Choroid plexus epithelial cell (primary cell): ENCODE results near the gene IFITM10.
"Not testable (repeated sequence)": the region's sequence is repeated elsewhere in the genome, so short reads cannot be mapped to it uniquely, and the experiment has no call there.

Experiments
- DNase-seq: peaks from one replicate; pipeline ENCODE4 v3.0.0-alpha.2; 2010; ENCODE audit warnings: low read depth
- H3K4me3 ChIP-seq: 2 replicates; pipeline ENCODE4 v1.5.1; 2011; ENCODE audit warnings: low read depth, mild to moderate bottlenecking, control low read depth, low read length, moderate library complexity
- TF ChIP-seq, protein P1 (sequence below): conservative IDR thresholded peaks from 2 replicates; pipeline ENCODE4 v1.5.1; 2011; ENCODE audit warnings: low read depth, mild to moderate bottlenecking, control low read depth, inconsistent platforms, low read length, moderate library complexity

The IFITM10 gene

DNA sequence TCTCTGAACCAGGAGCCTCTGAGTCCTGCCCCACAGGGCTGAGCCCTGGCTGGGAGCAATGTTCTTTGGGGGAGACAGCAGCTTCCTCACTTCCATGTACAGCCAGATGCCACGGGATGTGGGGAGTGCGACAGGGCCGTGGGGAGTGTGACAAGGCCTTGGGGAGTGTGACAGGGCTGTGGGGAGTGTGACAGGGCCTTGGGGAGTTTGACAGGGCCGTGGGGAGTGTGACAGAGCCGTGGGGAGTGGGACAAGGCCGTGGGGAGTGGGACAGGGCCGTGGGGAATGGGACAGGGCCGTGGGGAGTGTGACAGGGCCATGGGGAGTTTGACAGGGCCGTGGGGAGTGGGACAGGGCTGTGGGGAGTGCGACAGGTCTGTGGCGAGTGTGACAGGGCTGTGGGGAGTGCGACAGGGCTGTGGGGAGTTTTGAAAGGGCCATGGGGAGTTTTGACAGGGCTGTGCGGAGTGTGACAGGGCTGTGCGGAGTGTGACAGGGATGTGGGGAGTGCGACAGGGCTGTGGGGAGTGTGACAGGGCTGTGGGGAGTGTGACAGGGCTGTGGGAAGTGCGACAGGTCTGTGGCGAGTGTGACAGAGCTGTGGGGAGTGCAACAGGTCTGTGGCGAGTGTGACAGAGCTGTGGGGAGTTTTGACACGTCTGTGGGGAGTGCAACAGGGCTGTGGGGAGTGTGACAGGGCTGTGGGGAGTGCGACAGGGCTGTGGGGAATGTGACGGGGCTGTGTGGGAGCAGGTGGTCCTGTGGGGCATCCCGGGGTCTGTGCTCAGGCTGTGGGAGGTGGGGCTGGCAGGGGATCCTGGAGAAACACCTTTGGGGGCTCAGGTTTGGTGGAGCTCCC lies 60.0 kb downstream of the IFITM10 start:
- DNase-seq, result no peak
- TF ChIP-seq, protein P1, sequence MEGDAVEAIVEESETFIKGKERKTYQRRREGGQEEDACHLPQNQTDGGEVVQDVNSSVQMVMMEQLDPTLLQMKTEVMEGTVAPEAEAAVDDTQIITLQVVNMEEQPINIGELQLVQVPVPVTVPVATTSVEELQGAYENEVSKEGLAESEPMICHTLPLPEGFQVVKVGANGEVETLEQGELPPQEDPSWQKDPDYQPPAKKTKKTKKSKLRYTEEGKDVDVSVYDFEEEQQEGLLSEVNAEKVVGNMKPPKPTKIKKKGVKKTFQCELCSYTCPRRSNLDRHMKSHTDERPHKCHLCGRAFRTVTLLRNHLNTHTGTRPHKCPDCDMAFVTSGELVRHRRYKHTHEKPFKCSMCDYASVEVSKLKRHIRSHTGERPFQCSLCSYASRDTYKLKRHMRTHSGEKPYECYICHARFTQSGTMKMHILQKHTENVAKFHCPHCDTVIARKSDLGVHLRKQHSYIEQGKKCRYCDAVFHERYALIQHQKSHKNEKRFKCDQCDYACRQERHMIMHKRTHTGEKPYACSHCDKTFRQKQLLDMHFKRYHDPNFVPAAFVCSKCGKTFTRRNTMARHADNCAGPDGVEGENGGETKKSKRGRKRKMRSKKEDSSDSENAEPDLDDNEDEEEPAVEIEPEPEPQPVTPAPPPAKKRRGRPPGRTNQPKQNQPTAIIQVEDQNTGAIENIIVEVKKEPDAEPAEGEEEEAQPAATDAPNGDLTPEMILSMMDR, result no peak
- no peak overlapping the region for H3K4me3 ChIP-seq

DNA sequence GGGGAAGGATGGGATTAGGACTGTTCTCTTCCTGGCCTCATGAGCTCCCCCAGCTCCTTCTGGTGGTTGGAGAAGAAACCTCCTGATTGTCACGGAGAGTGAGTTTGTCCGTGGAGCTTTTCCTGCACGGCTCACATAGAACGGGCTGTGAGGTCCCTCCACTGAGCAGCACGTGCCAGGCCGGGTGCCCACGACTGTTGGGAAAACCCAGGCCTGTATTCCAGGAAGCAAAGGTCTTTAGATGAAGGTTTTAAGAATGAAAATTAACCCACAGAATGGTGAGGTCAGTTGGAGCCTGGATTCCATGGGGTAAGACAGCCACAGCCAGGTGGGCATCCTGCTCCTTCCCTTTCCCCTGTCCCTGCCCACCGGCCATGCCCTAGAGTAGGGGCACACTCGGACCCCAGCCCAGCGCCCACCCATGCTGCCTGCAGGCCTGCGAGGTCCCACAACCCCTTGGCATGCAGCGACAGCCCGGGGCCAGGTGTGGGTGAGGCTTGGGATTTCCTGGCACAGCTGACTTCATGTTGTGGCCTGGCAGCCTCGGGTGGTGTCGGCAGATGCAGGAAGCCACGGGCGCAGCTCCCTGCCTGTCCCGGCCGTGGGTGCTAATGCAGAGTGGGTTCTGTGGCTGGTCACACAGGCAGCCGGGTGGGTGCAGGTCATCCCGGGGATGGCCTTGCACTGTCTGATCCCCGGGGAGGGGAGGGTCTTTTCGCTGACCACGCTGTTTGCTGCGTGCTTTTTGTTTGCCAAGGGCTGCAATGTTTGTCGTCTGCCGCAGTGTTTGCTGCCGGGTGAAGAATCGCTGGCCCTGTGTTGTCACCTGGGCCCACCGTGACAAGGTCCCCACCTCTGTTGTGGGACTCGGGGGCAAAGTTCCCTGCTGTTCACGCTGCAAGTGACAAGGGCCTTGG lies 60.9 kb downstream of the IFITM10 start:
- DNase-seq, result not testable (repeated sequence)

DNA sequence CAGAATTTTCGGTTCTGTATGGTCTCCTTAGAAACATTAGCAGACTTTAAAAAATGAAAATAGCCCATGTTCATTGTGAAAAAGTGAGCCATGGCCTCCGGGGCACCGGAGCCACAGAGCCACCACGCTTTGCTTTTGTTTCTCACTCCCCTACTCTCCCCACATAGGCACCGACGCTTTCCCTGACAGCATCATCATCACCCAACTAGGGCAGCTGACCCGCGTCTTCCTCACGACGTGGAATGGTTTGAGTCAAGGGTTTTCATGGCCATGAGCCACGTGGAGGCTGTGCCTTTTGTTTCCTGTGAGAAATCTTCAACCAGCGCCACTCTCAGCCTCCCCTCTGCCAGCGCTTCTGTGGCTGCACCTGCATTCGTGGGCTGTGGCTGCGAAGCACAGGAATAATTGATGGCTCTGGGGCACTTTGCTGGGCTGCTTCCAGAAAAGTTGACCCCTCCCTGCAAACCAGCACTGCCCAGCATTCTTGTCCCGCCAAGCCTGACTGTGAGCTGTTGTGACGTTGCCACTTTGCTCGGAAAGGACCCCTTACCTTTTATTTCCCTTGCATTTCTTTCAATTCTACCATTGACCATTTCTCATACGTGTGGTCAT lies 62.0 kb downstream of the IFITM10 start:
- H3K4me3 ChIP-seq, DNase-seq: not testable (repeated sequence)

More for the DNA sequence above, 60.9 kb downstream of the IFITM10 start:
- not testable (repeated sequence) for H3K4me3 ChIP-seq

DNA sequence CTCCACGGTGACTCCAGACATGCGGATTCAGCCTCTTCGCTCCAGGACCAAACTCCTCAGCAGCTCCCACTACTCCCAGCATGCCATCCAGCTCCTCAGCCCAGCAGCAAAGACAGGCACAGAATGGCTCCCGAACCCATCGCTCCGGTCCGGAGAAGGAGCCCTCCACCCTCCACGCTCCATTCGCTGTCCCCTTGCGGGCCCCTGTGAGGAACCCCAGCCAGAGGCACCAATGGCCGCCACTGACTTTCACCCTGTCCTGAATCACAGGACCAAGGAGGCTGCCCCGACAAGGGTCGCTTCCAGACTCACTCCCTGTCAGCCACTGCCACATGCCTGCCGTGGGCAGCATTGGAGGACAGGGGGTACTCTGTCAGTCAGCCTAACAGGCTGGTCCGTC lies 64.2 kb downstream of the IFITM10 start:
- not testable (repeated sequence) for DNase-seq, H3K4me3 ChIP-seq

DNA sequence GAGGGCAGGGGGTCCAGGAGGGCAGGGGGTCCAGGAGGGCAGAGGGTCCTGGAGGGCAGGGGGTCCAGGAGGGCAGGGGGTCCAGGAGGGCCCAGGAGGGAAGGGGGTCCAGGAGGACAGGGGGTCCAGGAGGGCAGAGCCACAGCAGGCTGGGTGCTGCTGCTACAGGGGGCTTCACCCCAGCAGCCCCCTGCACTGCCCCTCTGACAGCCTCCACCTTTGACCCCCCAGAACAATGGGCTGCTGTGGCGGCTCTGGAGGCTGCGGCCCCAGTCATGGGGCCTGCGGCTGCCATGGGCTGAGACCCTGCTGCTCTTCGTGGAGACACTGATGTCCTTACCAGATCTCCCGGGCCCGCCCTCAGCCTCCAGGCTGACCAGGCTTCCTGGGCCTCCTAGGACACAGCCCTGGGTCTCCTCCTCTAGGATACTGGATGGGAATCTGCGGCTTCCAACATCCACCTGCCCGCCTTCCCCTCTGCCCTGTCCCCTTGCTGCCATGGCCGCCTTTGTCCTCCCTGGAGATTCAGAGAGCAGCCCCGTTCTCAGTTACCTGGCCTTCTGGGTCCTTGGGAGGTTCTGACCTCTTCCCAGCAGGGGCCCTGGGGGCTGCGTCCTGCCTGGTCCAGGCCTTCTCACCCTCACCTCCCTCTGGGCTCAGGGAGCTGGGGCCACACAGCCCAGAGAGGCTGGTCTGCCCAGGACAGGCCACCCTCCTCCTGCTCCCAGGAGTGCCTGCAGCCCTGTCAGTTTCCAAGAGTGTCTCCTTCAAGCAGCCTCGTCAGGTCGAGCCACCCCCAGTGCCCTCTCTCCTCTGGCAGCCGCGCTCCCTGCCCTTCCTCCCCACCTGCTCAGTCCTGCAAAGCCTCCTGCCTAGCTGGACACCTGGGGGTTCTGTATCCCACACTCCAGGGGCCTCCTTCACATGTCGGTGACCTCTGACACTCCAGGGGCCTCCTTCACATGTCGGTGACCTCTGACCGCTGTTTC lies 65.2 kb downstream of the IFITM10 start:
- not testable (repeated sequence) for DNase-seq, H3K4me3 ChIP-seq

DNA sequence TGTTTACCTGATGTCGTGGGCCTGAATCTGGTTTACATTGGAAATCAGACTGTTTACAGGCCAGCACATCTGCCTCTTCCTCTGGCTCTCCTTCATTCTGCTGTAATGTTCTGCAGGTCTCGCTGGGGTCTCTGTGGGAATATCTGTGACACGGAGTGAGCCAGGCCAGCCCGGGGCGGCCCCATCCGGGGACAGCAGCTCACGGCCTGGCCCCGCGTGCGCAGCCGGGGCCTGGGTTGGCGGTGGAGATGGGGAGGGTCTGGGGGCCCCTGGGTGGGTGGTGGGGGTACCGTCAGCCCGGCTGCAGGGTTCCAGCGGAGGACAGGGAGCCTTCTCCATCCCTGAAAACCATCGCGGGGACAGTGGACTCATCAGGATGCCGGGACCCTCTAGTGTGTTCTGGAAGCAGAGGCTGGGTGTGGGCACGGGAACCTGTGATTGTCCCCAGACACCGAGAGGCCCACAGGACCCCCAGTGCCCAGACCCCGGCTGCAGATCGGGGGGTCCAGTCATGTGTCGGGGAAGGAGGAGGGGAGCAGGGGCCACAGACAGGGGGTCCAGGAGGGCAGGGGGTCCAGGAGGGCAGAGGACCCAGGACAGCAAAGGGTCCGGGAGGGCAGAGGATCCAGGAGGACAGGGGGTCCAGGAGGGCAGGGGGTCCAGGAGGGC lies 66.4 kb downstream of the IFITM10 start:
- H3K4me3 ChIP-seq, DNase-seq: not testable (repeated sequence)

DNA sequence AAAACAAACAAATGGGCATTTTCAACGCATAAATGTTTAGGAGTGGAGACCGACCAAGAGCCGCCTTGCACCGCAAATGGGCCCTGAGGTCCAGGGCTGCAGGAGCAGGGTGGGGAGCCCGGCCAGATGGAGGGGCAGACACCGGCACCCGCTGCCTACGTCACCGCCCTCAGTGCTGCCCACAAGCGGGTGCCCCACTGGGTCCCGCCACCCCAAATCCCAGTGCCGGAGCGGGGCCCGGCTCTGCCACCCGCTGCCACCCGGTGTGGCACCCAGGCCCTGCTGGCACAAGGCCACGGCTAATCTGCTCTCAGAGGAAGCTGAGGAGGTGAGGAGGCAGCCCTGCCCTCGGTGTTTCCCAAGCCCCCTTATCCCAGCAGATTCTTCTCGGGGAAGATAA lies 67.2 kb downstream of the IFITM10 start:
- DNase-seq, H3K4me3 ChIP-seq: not testable (repeated sequence)
